G401.6 (cell line): ENCODE data around the gene CCT6B.
"Not testable (repeated sequence)": the region's sequence is repeated elsewhere in the genome, so short reads cannot be mapped to it uniquely, and the experiment has no call there.

Source experiments
- FAIRE-seq: peaks from 2 replicates; lab custom pipeline; 2012; peaks lifted over from hg19 to GRCh38; lab: Jason Lieb, UNC

Gene CCT6B, protein sequence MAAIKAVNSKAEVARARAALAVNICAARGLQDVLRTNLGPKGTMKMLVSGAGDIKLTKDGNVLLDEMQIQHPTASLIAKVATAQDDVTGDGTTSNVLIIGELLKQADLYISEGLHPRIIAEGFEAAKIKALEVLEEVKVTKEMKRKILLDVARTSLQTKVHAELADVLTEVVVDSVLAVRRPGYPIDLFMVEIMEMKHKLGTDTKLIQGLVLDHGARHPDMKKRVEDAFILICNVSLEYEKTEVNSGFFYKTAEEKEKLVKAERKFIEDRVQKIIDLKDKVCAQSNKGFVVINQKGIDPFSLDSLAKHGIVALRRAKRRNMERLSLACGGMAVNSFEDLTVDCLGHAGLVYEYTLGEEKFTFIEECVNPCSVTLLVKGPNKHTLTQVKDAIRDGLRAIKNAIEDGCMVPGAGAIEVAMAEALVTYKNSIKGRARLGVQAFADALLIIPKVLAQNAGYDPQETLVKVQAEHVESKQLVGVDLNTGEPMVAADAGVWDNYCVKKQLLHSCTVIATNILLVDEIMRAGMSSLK

DNA sequence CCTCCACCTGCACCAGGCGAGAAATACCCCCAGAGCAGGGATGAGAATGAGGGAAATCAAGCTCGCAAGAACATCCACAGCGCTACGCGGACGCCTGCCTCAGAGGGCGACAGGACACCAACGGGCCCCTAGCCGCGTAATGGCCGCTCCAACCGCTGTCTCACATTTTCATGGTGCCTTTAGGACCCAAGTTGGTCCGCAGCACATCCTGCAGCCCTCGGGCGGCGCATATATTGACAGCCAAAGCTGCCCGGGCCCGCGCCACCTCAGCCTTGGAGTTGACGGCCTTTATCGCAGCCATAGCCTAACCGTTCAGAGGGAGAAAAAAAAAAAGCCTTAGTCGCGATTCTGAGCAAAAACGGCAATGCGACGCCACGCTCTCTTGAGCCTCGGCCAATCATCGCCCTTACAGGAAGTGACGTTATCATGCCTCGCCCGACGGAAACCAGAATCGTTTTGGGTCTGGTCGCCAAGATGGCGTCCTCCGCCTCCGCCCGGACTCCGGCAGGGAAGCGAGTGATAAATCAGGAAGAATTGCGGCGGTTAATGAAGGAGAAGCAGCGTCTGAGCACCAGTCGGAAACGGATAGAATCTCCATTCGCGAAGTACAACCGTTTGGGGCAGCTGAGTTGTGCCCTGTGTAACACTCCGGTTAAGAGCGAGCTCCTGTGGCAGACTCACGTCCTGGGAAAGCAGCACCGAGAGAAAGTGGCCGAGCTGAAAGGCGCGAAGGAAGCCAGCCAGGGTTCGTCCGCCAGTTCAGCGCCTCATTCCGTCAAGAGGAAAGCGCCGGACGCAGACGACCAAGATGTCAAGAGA, at the start of gene CCT6B, which contains the start of gene ZNF830:
TSS of gene CCT6B (minus strand) at position 368 of the 819 bp plus-strand sequence. CDS start at position 301, 67 bp downstream.
TSS of gene ZNF830 (plus strand) at position 448 of the 819 bp plus-strand sequence. CDS start at position 475, 27 bp downstream.
- peak; percentile 87 for FAIRE-seq

DNA sequence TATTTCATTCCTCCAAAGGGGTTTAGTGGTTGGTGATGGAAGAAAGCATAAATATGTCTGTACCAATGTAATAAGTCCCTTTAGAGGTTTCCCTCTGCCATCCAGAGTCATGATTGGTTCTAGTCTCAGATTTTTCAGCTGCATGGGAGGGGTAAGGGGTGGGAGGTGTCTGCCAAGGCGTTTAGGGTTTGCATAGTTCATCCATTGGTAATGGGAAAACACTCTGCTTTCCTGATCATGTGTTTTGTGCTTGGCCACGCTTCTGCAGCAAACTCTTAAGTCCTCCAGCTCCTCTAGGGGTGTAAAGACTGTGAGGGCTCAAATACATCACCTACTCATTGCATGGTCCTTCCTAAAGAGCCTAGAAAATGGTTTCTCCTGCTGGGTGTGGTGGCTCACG, 48.8 kb upstream of the CCT6B start:
- no peak for FAIRE-seq

DNA sequence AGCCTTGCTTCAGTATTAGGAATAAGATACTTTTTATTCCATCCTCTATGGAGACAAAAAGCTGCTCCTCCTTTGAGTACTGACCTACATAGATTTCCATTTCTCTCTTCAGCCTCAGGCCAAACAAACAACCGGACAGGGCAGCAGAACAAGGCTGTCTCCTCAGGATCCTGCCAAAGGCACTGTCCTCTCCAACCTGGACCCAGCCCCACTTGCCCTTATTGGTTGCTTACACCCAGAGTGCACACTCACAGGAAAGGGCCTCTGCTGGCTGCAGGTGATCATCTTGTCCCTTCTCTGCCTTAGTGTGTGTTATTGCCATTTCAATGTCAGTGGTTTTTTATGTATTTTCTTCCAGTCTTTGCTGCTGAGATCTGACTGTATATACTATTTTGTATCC, 45.7 kb upstream of the CCT6B start:
- FAIRE-seq, result no peak

DNA sequence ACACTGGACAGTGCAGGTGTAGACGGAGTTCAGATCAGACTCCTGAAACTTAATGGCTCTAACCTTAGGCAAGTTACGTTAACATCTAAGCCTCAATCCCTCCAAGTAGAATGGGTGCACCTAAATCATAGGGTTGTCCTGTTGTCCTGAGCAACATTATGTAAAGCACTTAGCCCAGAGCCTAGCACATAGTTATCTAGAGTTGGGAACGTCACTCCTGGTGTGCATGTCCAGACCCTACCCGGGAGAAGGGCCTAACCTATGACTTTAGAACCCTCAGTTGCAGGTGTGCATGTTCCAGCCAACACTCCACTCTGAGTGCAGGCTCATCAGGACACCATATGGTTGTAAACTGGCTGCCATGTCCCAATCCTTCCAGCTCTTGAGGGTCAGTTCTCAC, 45.1 kb upstream of the CCT6B start:
- no peak for FAIRE-seq

DNA sequence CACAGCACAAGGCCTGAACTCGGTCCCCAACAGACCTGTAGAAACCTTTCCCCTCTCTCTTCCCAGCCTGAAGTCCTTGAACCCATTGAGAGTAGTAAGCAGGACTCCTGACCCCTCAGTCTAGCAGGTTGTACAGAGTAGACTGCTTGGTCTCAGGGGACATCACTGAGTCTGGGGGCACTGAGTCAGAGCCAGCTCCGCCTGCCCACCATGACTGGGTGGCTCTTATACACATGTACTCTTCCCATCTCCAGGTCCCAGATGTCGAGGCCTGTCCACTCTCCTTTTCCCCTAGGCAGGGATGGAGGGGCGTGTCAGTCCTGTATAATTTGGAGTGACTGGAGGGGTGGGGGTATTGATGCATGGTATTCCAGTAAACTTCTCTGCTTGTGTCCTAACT, 42.5 kb upstream of the CCT6B start:
- FAIRE-seq, result no peak

DNA sequence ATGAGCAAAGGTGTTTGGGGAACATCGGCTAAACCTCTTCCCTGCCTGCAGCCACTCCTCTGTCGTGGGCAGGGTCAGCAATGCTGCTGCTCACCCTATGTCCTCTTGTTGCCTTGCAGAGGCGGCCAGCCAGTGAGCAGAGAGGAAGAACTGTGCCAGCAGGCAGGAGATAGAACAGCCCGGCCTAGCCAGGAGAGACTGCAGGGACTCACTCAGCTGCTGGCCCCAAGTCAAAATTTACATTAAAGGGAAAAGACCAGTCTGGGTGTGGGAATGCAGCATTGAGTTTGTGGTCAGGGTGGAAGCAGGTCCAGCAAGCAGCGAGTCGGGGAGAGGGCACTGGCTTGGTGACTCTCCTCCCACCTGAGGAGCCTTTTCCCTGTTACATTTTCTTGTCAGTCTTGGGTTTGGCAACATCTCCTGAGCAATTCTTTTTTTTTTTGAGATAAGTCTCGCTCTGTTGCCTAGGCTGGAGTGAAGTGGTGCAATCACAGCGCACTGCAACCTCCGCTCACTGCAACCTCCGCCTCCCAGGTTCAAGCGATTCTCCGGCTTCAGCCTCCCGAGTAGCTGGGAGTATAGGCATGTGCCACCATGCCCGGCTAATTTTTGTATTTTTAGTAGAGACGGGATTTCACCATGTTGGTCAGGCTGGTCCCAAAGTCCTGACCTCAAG, 41.8 kb upstream of the CCT6B start:
- FAIRE-seq, result no peak

DNA sequence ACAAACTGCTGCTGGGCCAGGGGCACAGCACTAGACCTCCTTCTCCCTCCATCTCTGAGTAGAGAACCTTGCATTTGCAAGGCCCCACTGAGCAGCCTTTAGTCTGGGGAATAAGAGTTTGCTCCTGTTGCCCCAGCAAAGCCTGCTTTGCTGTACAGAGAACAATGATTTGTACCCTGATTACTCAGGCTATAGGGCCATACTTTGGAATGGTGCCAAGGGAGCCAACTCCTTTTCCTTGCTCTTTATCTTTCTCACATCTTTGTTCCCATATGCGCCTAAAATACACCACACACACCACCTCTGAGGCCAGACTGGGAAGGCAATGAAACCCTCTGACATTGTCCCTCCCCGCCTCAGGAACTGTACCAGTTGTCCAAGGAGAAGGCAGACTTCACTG, 40.3 kb upstream of the CCT6B start:
- FAIRE-seq, result no peak

DNA sequence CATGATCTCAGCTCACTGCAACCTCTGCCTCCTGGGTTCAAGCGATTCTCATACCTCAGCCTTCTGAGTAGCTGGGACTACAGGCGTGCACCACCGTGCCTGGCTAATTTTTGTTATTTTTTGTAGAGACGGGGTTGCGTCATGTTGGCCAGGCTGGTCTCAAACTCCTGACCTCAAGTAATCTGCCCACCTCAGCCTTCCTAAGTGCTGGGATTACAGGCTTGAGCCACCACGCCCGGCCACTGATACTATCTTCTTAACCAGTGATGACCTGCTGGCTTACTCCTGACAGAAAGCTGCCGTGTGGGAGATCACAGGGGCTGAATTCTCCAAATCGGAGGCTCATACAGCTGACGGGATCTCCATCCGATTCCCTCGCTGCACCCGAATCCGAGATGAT, 39.7 kb upstream of the CCT6B start:
- not testable (repeated sequence) for FAIRE-seq

DNA sequence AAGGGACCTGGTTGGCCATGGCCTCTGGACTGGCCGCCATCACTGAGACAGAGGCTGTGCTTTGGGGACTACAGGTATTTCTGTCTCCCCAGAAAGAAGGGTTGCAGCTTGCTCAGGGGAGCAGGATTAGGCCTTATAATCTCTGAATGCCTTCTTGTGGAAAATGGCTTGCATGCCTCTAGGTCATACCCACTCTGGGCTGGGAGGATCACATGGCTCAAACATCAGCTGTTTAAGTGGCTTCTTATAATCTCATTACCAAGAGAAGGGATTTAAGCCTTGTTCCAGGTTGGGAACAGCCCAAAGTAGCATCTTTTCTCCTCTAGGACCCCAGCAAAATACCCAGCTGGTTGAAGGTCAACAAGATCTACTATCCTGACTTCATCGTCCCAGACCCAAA, 38.2 kb upstream of the CCT6B start:
- no peak for FAIRE-seq

DNA sequence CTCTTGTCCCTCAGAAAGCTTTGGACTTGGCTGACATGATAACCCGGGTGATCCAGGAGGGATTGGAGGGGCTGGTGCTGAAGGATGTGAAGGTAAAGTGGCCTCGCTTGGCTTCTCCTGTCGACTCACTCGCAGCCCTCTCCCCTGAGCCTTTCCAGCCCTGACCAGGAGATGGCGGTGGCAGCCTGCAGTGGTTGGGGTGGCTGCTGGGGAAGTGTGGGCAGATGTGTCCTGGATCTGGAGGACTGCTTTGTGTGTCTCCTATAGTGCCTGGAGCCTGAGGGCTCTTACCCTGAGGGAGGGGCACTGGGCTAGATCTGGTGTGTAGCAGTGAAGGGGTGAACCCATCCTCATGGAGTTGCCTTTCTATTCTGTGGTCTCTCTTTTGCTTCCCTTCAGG, 36.9 kb upstream of the CCT6B start:
- no peak for FAIRE-seq

DNA sequence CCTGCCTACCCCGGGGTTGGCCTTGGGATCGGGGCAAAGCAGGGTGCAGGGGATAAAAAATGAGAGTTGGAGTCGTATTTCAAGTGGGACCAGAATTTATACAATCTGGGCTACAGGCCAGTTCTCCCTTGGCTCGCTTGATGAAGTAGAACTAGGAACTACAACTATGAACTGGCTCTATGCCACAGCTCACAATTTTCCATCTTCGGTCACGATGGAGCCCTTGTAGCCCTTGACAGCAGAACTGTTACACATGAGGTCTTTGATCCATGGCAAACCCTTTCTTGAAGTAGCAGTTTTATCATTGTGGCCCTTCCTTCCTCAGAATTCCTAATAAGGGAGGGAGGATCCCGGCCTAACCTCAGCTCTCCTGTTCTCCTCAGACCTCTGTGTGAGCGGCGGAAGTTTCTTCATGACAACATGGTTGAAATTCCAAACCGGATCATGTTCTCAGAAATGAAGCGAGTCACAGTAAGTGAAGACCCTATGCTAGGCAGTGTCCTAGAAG, 36.1 kb upstream of the CCT6B start:
- no peak for FAIRE-seq

DNA sequence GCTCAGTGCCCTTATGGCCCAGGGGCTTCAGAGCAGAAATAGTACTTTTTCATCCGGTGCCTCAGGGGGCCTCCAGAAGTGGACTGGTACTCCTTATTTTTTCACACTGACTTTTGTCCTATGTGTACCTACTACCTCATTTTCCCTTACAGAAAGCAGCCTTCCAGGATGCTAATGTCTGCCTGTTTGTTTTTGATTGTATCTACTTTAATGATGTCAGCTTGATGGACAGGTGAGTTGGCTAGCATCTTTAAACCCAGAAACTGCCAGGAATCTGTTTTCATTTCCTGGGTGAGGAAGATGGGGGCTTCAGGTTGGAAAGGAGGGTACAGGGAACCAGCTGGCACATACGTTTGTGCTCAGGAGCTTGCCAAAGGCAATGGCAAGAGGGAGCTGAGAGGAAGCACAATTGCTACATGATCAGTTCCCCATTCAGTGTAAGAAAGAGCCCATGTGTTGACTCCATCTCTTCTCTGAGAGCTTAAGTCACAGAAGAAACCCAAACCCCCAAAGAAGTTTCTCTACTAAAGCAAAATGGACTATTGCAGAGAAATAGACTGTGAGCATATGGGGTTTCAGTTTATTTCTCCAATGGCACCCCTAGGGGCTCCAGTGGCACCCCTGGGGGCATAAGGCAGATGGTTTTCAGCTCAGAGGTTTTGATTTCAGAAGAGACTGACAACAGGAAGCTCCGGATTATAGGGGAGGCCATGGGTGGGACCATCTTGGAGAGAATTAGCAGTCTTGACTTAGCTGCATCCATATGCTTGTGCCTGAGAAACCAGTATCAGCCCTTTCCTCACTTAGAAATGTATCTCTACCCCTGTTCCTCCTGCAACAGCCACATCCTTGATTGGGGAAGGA, 35.4 kb upstream of the CCT6B start:
- FAIRE-seq, result no peak

DNA sequence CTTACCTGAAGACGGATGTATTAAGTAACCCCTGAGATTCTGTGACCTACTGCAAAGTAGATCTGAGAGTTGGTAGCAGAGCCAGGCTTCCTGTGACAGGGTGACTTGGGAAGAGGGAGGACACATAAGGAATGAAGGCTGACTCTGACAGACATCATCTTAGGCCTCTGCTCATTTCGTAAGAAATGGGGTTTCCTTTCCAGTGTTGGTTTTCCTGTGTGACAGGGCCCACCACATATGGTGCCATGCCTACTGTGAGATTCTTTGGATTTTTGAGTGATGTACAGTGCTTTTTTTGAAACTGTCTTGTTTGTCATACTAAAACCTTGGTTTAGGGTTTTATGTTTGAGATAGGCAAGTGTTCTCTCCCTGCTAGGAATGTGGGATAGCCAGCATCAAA, 31.8 kb upstream of the CCT6B start:
- FAIRE-seq, result no peak

DNA sequence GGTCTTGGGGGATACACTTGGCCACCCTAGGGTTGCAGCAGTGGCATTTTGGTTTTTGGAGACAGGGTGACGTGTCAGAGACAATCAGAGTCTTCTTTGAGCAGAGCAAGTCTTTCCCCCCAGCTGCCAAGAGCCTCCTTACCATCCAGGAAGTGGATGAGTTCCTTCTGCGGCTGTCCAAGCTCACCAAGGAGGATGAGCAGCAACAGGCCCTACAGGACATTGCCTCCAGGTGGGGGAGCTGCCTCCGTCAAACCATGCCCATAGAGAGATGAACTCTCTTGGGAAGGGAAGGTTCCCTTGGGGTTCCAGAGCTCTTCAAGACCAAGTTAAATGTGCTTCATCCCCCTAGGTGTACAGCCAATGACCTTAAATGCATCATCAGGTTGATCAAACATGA, 30.3 kb upstream of the CCT6B start:
- no peak for FAIRE-seq

DNA sequence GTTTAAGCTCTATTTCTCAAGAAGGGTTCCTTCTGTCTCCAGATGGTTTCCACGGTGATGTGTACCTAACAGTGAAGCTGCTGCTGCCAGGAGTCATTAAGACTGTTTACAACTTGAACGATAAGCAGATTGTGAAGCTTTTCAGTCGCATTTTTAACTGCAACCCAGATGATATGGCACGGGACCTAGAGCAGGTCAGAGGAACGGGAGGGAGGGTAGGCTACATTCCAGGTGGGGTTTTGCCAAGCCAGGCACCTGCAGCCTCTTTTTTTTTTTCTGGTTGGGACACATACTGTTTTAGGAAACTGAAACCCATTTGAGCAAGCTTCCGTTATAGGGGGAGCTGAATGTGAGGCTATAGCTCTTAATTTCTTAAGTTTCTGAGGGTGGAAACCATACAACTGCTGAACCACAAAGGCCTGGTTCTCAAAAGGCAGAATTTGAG, 29.7 kb upstream of the CCT6B start:
- FAIRE-seq, result no peak

DNA sequence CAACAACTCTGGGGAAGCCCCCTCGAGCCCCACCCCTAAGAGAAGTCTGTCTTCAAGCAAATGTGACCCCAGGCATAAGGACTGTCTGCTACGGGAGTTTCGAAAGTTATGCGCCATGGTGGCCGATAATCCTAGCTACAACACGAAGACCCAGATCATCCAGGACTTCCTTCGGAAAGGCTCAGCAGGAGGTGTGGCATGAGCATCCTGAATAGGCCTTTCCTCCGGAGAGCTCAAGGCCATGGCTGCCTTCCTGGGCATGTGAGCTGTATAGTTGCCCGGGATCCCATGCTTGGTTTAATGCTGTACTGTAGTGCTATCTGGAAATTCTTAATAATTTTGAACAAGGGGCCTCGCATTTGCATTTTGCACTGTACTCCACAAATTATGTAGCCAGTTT, 28.2 kb upstream of the CCT6B start:
- FAIRE-seq, result no peak

DNA sequence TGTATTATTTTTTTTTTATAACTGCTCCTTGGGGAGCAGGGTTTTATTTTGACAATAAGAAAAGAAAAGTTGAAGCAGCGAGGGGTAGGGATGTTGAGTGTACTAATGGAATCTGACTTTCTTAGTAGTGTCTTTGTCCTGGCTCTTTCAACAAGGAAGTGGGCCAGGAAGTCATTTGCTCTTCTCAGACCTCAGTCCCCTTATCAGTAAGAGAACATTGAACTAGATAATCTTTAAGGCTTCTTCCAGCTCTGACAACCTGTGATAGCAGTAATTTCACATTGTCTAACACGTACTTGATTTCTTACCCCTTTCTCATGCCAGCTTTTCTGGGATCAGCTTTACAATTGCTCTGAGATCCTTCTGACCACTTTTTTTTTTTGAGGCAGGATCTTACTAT, 27.4 kb upstream of the CCT6B start:
- FAIRE-seq, result no peak

DNA sequence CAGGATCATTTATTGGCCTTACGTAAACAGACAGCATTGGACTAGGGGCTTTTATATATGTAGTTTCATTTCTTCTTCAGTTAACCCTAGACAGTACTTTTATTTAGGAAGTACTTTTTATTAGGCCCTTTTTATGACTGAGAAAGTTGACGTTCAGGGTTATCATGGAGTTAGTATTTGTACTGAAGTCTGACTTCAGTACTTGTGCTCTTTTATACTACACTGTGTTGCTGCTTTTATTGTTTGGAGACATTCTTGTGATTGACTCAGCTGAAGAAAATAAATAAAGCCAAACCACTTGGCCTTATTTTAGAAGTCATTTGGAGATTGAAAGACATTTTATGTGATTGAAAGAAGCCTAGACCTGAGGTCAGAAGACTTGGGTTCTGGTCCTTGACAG, 26.0 kb upstream of the CCT6B start:
- no peak for FAIRE-seq

DNA sequence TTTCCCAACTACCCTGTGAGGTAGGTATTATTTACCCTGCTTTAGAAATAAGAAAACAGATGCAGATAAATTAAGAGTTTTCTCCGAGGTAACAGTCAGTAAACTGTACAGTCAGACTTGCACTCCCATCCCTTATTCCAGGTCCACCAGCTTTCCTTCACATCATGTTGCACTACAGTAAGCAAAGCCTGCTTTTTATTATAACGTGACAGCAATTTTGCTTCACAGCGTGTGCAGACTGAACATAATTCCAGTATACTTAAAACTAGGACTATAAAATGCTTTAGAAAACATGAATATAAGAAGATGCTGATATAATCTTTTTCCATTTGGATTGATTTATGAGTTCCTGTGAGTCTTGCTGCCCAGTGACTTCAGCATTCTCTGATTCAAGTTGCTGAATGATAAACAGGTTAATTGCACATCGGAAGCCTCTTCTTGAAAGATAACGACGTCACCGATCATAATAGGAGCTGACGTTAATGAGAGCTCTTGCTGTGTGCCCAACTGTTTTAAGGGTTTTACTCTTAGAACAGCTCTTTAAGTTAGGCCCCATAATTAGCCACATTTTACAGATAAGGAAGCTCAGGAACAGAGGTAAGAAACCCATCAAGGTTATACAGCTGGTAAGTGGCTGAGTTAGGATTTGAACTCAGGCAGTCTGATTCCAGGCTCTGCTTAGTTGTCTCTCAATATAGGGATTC, 20.4 kb upstream of the CCT6B start:
- FAIRE-seq, result no peak

DNA sequence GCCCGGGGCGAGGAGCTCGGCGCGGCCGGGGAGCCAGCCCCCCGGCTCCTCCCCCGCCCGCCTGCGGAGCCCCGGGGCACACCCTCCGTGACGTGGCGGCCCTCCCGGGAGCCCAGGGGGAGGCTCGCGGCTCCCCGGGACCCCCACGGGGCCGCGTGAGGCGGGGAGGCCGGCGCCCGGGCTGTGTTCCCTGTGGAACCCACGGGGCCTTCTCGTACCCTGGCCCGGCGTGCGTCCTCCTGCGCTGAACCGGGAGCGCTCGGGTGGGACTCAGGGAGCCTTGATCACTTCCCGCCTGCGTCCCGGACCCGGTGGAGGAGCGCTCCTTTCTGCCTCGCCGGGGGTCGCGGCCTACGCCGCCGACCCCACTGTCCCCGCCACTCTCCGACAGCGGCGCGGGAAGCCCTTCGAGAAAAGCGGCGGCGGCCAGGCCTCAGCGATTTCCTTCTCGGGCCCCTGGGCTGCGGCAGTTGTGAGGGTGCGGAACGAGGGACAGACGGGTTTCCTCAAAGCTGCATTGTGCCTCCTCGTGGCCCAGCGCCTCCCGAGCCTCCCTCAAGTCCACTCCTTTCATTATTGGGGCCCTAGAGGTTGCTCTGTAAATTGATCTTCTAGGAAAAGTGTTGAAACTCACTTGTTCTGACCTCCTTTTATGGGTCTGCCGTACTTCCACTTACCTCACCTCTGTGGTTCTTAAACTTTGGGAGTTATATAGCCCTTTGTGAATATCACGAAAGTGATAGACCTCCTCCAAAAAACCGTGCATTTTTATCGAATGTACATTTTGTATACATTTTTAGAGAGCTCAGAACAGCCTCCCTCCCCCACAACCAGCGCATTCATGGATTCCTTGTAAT, 19.6 kb upstream of the CCT6B start:
- FAIRE-seq, result no peak
